HG02938 (cell line): Measurements from ENCODE around the gene EXOC6B.

ENCODE experiments used
- ATAC-seq: cut with Tn5 transposase; IDR thresholded peaks from one replicate; pipeline ENCODE4 v1.9.1; 2021; ENCODE audit warnings: mild to moderate bottlenecking, moderate library complexity; ENCODE audit not compliant: unreplicated experiment

Gene EXOC6B

DNA sequence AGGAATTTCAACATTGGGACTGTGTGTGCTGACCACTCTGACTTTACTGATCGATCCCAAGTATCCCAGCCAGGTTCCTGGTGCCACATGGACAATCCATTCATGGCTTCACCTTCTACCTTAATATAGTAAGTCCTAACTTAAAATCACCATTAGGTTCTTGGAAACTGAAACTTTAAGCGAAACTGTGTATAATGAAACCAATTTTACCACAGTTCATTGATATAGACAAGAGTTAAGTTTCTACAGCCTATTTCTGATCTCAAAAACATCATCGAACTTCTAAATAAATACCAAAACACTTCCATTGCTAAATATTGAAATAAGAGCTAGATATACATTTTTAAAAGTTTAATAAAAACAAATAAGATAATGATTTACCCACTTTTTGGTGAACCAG lies 4.4 kb upstream of the EXOC6B start:
- no peak for ATAC-seq

DNA sequence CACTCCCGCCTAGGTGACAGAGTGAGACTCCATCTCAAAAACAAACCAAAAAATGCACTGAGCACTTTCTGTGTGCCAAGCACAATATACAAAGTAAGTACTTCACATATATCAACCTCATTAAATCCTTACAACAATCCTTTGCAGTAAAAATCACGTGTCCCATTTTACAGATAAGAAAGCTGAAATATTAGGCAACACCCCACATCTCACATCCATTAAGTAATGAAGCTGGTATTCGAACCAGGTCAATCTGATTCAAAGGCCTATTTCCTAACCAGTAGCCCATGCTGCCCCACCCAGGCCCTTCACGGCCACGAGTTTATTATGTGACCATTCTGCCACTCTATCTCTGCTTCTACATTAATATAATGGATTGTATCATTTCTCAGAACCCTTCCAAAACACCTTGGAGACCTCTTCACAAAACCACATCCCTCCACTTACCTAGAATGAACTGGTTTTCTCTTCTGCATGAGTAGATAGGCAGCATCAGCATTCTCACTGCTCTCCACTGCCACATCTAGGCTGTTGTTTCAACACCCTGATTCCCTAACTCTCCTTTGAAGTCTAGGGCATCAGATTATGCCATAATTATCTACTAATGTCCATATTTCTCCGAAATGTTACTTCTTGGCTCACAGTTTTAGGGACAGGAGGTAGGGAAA lies 3.1 kb upstream of the EXOC6B start:
- no peak for ATAC-seq

DNA sequence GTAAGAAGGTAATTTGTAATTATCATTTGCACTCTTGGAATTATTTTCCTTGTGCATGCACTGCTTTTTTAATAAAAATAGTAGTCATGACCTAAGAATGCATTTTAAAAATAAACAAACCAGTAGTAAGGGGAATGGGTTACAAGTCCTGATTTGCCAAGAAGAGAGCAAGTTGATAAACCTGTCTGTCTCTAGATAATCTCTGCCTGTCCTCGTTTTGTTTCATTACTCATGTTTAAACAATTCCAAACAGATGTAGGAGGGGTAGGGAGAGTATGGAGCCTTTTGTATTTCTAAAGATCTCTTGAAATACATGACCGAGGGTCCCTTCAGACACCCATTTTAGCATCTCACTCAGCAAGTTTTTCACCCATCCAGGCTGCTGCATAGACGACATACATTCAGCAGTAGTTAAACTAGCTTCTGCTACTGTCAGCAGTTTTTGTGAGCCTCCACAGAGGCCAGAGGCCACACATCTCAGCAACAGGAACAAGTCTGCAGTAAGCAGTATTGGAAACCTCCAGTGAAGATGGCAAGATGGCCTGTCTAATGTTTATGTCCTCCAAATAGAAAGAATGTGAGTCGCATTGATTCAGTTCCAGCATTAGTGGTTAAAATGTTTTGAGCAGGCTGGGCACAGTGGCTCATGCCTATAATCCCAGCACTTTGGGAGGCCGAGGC lies 2.3 kb upstream of the EXOC6B start:
- ATAC-seq: no peak

DNA sequence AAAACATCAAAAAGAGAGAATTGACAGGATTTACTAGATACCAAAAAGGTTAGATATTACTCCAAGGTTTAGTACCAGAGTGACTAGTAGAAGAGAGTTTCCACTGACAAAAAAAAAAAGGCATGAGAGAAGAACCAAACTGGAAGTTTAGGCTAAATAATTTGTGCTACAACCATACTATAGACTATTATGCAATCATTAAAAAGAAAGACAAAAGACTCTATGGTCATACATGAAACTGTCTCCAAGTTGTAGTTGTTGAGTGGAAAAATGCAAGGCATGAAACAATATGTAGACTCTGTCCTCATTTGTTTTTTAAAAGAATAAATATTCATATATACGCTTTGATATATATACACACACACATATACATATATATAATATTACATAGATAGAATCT lies 1.7 kb upstream of the EXOC6B start:
- no peak for ATAC-seq

DNA sequence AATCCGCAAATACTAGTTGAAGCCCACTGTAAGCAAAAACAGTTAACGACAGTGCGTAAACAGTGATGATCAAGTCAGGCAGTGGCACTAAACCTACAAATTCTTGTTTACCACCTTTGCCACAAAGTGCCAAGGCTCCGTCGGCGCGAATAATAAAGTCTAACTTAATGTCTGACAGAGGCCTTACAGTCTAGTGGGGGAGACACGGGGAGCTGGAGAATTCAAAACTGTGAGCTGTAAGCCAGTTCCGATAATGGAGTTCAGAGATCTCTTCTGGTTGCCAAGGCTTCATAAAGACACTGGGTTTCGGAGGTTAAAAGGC lies 284 bp upstream of the EXOC6B start:
- ATAC-seq: no peak

DNA sequence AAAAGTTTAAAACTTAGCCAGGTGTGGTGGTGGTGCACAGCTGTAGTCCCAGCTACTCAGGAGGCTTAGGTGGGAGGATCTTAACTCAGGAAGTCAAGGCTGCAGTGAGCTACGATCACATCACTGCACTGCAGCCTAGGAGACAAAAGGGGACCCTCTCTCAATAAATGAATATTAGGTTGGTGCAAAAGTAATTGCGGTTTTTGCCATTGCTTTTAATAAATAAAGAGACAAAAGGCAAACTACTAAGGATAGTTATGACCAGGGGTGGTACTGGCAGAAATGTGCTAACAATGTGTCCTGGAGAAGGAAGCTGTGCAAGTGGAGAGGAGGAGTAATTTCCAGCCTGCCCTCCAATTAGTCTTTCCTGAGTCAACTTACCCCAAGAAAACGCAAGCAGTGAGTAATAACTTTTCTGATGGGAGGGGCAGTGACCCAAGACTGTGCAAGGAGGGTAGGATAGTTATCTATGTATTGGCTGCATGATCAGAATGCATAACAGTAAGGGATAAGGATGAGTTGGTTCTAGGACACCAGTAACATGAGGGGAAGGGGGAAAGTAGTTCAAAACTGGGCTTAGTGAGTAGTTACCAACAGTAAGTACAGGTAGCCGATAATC lies 1.5 kb downstream of the EXOC6B start:
- no peak for ATAC-seq

DNA sequence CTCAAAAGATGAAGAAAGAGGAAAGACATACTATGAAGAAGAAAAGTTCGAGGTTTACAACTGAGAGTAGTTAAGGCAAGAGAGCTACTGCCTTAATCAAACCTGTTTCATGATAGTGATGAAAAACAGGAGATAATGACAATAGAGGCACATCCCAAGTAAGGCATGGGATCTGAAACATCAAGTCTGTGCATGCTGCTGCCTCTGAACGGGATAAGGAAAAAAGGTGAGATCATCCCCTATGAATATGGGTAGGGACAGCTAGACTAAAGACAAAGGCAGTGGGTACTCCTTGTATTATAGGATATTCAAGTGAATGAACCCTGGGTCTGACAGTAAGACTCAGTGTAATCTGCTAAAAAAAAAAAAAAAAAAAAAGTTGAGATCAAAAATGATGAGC lies 3.0 kb downstream of the EXOC6B start:
- no peak for ATAC-seq

DNA sequence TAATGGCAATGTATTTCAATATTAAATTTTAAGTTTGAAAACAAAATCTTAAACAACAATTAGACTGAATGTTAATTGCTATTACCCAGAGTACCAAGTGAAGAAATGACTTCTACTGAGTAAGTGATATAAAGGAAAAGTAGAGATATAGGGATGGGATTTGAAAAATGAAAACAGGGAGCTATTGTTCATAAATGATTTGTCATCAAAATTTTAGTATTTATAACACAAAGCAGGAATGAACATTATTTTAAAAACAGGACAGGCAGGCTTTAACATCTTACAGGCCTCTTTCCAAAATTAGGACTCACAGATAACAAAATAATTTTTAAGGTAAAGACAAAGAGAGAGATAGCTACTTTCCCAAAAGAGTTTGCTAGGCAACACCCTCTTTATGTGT lies 3.9 kb downstream of the EXOC6B start:
- ATAC-seq: no peak

DNA sequence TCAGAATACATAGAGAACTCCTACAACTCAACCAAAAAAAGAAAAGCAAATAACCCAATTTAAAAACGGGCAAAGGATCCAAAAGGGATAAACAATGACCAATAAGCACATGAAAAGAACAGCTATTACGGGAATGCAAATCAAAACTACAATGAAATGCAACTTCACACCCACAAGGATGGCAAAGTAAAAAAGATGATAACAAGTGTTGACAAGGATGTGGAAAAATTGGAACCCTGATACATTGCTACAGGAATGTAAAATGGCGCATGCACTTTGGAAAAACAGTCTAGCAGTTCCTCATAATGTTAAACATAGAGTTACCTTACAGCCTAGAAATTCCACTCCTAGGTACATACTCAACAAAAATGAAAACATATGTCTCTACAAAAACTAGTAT lies 4.7 kb downstream of the EXOC6B start:
- ATAC-seq: no peak

DNA sequence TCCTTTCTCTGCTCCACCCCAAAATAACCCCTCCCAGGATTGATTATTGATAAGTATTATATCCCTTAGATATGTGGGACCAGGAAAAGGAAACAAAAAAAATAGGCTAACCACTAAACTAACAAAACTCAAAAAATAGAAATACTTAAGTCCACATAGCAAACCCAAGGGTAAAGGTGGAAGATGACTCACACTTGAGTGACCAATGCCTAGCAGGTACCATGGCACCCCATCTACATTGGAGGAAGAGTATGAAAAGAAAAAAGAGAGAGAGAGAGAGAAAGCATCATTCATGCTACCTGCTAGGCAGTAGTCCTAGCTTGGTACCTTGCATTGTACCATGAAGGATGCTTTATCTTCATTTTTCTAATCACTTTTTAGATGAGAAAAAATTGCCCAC lies 6.3 kb downstream of the EXOC6B start:
- ATAC-seq: no peak

DNA sequence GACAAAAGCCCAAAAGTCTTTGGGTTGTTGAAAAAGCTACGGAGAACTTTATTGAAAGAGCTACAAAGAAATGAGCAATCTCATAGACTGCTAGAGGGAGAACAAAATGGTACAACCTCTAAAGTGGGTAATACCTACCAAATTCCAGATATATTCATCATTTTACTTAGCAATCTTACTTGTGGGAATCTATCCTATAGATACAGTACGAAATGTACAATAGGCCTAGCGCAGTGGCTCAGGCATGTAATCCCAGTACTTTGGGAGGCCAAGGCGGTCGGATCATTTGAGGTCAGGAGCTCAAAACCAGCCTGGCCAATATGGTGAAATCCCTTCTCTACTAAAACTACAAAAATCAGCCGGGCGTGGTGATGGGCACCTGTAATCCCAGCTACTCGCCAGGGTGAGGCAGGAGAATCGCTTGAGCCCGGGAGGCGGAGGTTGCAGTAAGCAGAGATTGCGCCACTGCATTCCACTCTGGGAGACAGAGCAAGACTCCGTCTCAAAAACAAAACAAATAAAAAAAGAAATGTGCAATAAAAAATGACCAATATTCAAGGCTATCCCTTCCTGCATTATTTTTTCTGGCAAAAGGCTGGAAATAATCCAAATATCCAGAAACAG lies 10.1 kb downstream of the EXOC6B start:
- no peak for ATAC-seq

DNA sequence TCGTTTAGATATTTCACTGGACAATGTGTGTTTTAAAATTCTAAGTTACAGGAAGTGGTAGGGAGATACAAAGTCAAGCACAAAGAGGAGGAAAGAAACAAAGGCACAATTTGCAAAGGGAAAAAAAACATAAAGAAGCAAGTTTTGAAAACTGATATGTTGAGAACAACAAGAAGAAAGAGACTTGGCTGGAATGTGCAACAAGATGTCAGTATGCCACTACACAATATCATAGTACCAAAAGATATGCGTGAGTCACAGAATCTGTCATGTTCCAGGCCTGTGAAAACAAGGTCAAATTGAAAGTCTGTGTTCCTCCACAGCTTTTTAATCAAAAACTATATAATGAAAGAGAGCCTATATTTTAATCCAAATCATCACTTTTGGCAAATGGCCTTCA lies 12.0 kb downstream of the EXOC6B start:
- ATAC-seq: no peak

DNA sequence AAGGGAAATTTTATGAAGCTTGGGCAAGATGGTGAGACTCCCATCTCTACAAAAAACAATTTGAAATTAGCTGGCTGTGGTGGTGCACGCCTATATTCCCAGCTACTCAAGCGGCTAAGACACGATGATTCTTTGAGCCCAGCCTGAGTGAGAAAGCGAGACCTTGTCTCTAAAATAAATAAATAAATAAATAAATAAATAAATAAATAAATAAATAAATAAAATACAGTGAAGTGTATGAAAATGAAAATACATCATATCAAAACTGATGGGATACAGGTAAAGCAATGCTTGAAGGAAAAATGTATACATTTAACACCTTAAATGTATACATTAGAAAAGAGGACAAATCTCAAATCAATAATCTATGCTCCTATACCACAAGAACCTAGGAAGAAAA lies 15.7 kb downstream of the EXOC6B start:
- no peak for ATAC-seq

DNA sequence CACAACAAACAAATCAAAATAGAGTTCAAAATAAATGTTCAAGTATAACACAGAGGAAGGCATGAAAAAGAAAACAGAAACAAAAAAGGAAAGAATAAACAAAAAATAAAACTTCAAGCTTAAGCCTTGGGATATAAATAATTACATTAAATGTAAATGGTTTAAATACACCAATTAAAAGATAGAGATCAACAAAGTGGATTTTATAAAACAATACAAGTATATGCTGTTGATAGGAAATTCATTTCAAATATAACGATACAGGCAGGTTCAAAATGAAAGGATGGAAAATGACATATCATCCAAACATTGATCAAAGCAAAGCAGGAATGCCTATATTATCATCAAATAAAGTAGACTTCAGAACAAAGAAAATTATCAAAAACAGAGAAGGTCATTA lies 16.7 kb downstream of the EXOC6B start:
- ATAC-seq: no peak

DNA sequence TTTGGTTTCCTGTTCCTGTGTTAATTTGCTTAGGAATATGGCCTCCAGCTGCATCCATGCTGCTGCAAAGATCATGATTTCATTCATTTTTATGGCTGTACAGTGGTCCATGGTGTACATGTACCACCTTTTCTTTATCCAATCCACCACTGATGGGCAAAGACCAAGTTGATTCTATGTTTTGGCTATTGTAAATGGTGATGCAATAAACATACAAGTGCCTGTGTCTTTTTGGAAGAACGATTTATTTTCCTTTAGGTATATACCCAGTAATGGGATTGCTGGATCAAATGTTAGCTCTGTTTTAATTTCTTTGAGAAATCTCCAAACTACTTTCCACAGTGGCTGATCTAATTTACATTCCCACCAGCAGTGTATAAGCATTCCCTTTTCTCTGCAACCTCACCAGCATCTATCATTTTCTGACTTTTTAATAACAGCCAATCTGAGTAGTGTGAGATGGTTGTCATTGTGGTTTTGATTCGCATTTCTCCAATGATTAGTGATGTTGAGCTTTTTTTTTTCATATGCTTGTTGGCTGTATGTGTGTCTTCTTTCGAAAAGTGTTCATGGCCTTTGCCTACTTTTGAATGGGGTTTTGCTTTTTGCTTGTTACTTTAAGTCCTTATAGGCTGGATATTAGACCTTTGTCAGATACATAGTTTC lies 19.4 kb downstream of the EXOC6B start:
- no peak for ATAC-seq

DNA sequence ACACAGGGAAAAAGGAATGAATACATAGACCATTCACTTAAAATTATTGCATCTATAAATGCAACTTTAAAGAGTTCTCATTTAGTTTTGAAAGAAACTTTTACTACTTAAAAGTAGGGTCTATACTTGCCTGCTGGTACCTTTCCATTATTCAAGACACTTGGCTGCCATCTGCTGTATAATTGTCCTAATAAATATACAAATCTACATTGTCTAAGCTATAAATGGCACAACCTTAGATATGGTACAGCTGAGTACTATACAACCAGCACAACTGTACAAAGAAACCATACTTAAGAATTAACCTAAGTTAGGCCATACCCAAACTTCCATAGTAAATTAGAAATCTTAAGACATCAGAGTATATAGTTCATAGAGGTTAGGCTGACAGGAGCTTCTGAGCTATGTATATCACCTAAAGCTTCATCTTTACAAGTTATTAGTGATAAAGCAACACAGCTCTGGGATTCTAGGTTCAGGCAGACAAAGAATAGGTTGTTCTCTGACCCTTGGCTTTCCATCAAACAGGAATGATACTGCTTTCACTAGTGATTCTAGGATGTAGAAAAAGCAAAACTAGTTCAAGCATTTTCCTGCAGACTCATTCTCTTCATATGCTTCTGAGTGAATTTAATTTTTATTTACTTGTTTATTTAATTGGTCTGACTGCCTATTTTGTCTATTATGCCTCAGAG lies 22.1 kb downstream of the EXOC6B start:
- no peak for ATAC-seq

DNA sequence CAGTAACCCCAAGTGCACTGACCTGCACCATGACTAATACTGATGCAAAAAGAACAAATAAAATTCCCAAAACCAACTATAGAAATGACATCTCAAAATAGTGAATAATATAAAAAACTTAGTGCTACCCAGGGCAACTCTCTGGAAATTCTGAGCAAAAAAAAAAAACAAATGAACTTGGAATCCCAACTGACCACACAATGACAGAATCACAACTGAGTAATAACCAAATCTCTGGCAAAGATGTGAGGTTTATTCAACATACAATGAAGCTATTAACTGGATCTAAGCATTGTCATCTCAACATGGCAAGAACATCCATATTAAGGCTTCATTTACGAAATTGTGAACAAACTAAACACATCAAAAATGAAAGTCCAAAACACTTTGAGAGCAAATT lies 22.7 kb downstream of the EXOC6B start:
- ATAC-seq: no peak

DNA sequence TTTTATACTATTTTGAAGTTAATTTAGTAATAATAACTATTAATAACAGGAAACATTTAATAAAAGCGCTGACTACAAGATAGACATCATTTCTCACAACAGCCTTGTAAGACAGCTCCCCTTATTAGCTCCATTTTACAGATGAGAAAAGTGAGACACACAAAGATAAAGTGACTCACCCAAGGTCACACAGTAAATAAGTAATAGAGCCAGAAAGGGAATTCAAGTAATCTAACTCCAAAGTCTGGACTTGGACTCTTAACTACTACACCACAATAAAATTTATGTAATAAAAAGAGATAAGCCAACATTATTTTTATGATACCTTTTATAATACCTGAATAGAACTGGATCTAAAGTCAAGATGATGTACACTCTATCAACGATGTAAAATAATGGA lies 25.3 kb downstream of the EXOC6B start:
- ATAC-seq: no peak

DNA sequence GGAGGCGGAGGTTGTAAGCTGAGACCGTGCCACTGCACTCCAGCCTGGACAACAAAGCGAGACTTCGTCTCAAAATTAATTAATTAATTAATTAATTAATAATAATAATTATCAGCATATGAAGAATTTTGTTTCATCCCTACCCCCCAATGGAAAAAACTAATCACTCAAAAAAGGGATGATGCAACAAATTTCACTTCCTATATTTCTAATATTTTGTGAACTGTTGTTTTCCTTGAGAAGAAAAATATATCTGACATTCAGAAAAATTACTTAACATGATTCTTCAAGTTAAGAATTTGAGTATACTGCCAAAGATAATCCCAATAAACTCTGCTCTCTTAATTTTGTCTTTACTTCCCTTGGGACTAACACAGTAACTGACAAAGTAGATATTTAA lies 28.1 kb downstream of the EXOC6B start:
- ATAC-seq: no peak

DNA sequence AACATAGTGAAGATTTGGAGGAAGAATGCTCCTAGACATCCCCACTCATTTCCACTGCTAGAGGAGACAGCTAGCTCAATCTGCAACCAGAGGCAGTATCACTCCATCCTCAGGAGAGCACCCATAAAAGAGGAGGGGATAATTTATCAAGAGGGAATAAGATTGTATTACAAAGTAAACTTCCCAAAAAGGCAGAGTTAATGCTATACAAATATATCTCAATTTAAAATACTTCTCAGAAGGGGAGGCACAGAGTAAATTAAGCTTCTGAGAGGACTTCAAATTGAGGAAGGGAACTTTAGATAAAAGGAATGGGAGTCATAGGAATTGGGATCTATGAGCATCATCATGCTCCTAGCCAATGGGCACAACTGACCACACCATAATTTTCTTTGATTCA lies 29.1 kb downstream of the EXOC6B start:
- ATAC-seq: no peak

DNA sequence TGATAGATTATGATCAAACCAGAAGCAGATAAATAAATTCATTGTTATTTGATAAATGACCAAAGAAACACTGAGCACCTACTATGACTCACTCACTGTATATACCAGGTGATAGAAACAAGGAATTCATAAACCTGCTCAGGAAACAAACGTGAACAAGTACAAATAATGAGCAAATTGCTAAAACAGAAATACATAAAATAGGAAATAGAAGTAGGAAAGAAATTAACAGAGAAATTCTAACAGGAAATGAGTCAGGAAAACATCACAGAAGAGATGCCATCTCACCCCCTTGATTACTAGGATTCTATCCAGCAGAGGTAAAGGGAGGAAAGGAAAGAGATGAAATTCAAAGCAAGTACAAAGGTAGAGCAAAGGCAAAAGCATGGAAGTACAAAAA lies 31.3 kb downstream of the EXOC6B start:
- no peak for ATAC-seq
